Right forelimb (tissue), 1 donor: ENCODE results near the gene TSNAXIP1.
"Not testable (repeated sequence)": the region's sequence is repeated elsewhere in the genome, so short reads cannot be mapped to it uniquely, and the experiment has no call there.

Experiments used
- DNase-seq: peaks from one replicate; pipeline ENCODE4 v3.0.0-alpha.2; 2018

TSNAXIP1 gene

DNA sequence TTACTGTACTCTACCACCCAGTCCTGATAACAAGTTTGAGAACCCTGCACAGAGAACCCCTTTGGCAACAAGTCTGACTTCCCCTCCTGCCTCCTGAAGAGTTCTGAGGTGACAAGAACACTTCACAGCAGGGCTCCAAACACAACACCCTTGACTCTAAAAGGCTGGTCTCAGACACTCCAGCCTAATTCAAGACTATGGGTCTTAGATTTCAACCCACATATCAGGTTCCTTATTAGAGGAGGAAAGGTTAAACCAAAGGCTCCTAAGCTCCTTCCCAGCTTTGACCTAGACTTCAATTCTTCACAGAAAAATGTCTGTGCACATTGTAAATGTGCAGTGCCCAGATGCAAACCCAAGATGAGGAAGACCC is 23.4 kb upstream of the TSNAXIP1 start:
- no peak for DNase-seq

DNA sequence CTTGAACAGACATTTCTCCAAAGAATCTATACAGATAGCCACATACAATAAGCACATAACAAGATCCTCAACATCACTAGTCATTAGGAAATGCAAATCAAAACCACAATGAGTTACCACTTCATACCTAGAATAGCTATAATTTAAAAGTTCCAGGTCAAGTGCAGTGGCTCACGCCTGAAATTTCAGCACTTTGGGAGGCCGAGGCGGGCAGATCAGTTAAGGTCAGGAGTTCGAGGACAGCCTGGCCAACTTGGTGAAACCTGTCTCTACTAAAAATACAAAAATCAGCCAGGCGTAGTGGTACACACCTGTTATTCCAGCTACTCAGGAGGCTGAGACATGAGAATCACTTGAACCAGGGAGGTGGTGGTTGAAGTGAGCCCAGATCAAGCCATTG is 20.2 kb upstream of the TSNAXIP1 start:
- DNase-seq: no peak

DNA sequence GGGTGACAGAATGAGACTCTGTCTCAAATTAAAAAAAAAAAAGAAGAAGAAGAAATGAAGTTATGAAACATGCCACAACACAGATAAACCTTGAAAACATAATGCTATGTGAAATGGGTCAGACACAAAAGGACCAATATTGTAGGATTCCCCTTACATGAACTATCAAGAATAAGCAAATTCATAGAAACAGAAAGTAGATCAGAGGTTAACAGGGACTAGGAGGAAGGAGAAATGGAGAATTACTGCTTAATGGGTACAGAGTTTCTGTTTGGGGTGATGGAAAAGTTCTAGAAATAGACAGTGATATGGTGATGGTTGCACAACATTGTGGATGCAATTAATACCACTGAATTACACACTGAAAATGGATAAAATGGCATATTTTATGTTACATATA is 16.6 kb upstream of the TSNAXIP1 start:
- DNase-seq: no peak

DNA sequence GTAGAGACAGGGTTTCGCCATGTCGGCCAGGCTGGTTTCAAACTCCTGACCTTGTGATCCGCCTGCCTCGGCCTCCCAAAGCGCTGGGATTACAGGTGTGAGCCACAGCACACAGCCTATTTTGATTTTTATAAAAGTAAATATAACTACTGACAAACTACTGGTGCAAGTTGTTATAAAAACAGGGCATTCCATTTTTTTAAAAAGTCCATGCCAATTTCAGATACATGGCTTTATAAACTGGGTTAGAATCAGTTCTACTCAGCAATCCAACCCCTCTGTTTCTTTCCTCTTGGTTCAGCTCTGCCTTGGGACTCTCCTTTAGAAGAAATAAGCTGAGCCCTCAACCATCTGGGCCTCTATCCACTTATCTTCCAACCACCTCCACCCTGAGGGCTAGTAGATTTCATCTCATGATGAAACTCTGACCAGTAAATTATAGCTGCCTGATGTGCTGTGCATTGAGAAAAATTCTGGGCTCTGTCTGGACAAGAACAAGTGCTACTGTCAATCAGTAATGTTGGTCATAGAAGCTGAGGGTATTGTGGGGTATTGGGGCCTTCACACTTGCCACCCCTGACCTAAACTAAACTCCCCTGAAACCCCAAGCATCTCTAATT is 10.5 kb upstream of the TSNAXIP1 start:
- DNase-seq: no peak

DNA sequence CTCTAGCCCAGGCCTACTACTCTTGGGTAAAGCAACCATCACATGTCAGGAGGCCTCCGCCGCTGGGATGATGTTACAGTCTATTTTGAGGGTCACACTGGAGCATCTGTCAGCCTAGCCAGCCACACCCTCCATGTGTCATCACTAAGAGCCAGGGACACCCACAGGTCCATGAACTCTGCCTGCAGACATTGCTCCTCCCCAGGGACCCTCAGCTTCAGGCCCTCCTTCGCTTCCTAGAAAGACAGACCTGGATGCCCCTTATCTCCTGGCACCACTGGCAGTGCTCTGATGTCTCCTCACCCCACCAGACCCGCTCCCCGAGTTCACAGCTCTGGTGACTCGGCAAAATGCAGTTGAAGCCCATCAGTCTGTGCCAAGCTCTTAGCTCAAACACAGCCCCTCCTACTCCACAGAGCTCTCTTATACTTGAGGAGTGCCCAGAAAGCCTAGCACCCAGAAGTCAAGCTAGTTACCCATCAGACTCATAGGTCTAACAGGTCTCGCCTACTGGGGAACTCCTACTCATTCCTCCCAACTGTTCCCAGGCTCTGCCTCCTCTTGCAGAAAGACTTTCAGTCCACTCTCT is 6.3 kb upstream of the TSNAXIP1 start:
- no peak for DNase-seq

DNA sequence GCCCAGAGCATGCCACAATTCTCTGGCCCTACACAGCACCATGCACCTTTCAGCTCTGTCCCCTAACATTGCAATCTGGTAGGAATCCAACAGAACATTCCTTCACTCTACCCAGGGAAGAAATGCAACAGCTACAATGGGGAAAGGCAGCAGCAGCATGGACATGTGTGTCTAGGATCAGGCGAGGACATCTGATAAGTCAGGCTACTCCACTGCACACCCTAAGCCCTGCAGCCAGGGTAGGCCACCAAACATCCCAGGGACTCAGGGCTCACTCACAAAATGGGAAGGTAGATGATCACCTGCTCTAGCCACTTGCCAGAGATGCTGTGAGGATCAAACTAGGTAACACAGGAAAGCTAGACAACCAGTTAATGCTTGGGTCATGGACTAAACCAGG is 5.4 kb upstream of the TSNAXIP1 start:
- DNase-seq: no peak

DNA sequence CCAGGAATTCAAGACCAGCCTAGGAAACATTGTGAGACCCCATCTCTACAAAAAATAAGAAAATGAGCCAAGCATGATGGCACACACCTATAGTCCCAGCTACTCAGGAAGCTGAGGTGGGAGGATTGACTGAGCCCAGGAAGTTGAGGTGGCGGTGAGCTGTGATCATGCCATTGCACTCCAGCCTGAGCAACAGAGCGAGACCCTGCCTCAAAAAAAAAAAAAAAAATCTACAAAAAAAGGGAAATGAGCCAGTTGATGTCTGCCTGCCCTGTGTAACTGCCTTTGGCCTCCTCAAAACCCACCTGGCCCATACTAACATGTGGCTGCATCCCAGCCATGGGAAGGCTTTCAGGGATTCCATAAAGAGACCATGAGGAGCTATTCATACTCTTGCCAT is 4.8 kb upstream of the TSNAXIP1 start:
- no peak for DNase-seq

DNA sequence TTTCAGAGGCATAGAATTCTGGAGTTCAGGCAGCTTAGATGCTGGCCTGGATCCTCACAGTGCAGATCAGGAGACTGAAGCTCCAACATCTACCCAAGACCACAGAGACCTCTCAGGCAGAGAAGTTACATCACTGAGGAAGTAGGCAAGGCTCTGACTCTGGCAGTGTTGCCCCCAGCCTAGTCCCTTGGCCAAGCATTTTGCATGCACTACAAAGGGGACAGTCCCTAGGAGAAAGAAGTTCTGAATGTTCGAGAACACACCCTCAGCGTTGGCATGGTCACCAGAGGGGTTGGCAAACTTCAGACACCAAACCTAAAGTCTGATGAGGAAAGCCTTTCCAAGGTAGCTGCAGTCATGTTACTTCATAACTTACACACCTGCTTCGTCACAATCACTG is 2.8 kb upstream of the TSNAXIP1 start:
- DNase-seq: no peak

DNA sequence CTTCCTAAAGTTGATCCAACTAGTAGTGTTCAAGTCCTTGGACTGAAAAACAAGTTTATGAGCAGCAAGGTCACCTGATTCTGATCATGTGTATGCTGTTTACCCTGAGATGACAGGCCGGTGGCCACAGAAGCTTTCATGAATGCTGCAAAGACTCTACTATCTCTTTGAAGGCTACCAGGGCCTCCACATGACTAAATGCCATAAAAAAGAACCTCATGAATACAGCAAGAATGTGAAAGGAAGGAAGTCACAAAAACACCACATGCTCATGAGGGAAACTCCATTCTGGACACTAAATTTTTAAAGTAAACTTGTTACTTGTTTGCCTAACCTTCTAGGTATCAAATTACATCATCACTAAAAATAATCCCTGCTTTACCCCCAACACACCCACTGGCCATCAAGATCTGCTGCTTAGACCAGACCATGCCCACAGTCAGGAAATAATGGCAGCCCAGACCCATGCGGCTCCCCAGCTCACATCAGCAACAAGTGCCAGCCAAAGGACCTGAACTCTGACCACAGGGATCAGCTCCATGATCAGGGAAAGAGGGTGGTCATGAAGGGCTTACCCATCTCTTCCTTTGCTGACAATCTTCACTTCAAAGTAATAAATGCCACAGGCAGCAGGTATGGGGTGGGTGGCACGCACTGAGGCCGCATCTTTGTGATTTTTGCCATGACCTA is 1.7 kb upstream of the TSNAXIP1 start:
- DNase-seq: no peak

DNA sequence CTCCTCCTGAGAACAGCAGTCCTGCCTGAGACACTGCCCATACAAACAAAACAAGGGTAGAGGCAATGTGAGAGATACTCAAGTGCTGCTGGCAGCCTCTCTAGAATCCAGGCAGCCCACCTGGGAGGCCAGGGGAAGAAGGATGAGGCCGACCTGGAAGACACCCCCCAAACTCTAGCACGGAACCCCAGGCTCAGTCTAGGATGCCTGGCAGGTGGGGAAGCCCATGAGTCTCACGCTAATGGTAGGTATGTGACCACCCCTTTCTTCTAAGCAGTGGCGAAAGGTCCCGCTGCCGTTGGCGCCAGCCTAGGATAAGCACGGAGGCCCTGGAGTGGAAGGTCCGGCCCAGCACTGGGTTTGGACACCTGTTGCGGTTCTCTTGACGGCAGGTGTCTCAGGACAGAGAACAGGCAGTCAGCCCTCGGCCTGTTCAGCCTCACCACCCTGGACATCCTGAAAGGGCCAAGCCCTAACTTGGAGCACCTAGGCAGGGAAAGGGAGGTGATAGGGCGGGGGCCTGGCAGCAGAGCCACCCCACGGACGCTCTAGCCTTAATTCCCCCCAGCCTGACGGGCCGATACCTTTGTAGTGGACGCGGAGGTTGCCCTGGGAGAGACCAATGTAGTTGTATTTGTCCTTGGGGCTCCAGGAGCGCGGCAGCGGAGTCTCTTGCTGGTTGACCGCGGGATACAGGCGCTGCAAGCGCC is 816 bp upstream of the TSNAXIP1 start:
- DNase-seq: no peak

DNA sequence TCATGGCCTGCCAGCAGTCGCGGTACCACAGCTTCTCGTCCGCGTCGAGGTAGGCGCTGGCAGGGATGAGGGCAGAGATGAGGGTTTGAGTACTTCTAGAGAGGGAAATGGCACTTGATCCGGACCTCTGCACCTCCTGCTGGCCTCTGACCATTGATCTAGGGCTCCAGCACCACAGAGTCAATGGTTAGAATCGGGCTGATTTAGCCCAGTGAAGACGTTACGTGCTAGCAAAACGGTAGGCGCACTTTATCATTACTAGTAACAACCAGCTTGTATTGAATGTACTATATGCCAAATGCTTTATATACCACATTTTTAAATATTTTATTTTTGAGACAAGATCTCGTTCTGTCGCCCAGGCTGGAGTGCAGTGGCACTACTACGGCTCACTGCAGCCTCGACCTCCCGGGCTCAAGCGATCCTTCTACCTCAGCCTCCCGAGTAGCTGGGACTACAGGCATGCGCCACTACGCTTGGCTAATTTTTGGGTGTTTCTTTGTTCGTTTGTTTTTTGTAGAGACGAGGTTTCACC is 526 bp downstream of the TSNAXIP1 start:
- DNase-seq: no peak

DNA sequence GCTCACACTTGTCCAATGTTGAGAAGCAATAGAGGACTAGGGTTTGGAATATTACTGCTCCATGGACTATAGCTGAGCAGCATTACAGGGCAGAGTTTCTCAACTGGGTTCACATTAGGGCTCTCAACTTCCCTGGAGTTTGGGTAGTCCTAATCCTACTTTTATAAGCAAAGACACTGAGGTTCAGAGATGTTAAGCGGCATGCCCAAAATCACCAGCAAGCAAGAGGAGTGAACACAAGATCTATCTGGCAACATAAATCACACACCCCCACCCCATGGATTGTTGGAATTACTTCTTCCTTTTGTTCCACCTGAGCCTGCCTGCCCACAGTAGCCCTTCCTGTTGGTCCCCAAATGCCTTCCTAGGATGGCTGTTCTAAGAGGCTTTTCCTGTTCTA is 5.2 kb downstream of the TSNAXIP1 start:
- DNase-seq: no peak

DNA sequence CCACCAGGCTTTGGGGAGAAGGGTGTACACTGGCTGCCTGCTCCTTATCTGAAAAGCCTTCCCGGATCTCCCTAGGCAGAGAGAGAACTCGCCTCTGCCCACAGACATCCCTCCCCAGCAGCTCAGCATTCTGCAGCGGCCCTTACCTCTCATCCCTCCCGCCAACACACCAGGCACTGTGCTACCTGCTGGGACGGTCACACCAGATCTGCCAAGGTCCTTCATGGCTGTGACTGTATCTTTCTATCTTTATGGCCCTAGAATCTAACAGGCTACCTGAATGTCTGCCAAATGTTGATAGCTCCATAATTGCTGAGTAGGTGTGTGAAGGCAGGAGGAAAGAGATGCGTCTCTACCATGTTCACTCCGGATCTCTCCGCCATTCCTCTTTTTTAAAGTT is 7.9 kb downstream of the TSNAXIP1 start:
- DNase-seq: no peak

DNA sequence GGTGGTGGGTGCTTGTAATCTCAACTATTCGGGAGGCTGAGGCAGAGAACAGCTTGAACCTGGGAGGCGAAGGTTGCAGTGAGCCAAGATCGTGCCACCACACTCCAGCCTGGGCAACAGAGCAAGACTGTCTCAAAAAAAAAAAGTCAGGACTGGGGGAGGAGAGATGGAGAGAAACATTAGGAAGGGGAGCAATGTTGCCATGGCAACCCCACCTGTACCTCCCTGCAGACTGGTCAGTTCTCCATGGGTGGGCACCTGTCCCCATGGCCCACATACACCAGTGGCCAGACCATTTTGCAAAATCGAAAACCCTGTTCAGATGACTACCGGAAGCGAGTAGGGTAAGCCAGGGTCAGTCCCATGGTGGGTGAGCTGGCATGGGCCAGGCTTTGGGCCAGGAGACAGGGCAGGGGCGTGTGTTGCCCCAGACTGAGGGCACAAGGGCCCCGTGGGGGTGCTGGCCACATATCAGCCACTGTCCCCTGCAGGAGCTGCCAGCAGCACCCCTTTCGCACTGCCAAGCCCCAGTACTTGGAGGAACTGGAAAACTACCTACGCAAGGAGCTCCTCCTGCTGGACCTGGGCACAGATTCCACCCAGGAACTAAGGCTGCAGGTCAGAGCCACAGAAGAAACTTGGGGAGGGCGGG is 14.0 kb downstream of the TSNAXIP1 start:
- DNase-seq: no peak

DNA sequence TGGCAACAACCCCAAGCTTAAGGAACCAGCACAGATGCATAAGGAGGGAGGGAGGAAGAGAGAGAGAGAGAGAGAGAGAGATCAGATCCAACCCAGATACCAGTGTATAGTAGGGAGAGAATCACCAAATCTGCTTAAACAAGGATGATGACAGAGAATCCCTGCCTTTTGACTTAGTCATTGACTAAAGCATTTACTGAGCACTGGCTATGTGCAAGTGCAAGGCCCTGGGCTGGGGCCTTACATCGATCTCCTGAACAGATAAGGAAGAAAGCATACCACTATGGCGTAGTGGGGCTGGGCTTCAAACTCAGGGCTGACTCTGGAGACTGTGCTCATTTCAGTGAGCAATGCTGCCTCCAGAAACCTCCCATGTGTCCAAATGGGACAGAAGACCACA is 15.8 kb downstream of the TSNAXIP1 start:
- DNase-seq: no peak

DNA sequence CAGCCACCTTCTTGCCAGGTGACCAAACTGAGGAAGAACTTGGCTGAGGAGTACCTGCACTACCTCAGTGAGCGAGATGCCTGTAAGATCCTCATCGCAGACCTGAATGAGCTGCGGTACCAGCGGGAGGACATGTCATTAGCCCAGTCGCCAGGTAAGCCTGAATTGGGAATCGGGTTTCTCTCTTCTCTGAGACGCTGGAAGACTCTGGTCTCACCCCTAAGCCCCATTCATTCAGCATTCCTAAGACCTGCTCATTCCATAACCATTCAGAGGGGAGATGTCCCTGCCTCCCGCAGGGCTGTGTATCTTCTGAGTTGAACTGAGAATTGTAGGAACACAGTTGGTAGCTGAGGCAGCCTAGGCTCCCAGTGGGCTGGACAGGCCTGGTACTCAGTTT is 18.4 kb downstream of the TSNAXIP1 start:
- DNase-seq: no peak

DNA sequence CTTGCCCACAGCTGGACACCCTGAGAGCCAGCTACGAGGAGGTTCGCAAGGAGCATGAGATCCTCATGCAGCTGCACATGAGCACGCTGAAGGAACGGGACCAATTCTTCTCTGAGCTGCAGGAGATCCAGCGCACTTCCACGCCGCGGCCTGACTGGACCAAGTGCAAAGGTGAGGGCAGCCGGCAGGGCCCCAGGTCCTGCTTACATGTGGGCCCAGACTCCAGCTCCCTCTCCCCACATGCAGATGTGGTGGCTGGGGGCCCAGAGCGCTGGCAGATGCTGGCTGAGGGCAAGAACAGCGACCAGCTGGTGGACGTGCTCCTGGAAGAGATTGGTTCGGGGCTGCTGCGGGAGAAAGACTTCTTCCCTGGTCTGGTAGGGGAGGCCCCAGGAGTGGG is 19.2 kb downstream of the TSNAXIP1 start:
- DNase-seq: no peak

DNA sequence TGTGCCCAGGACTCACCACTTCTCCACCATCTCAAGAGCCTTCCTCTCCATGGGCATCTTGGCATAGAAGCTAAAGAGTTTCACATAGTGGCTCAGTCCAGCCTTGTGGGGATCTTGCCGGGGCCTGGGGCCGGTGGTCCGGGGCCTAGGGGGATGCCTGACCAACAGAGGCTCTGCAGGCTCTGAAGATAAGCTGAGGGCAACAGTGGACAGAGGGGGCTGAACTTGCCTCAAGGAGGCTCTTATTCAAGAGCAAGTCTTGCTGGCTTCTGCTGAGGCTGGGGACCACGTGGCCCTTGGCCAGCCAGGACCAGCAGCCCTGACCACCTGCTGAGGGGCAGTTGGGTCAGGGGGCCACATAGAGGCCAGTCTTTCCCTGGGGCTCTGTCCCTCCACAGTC is 22.0 kb downstream of the TSNAXIP1 start:
- no peak for DNase-seq

DNA sequence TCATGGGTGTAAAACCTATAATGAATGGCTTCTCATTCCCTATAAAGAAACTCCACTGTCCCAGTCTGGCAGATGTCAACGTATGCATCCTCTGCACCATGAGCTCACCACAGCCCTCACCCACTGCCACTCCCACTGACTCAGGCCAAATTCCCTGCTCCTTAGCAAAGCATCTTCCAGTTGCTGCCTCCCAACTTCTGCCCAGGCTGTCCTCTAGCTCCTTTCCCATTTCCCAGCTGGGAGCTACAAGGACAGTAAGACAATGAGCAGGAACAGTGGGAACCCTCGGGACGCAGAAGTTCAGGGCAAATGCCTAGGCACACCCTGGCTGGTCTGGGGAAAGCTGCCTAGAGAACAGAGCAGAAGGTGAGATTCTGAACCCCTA is 26.3 kb downstream of the TSNAXIP1 start:
- no peak for DNase-seq

DNA sequence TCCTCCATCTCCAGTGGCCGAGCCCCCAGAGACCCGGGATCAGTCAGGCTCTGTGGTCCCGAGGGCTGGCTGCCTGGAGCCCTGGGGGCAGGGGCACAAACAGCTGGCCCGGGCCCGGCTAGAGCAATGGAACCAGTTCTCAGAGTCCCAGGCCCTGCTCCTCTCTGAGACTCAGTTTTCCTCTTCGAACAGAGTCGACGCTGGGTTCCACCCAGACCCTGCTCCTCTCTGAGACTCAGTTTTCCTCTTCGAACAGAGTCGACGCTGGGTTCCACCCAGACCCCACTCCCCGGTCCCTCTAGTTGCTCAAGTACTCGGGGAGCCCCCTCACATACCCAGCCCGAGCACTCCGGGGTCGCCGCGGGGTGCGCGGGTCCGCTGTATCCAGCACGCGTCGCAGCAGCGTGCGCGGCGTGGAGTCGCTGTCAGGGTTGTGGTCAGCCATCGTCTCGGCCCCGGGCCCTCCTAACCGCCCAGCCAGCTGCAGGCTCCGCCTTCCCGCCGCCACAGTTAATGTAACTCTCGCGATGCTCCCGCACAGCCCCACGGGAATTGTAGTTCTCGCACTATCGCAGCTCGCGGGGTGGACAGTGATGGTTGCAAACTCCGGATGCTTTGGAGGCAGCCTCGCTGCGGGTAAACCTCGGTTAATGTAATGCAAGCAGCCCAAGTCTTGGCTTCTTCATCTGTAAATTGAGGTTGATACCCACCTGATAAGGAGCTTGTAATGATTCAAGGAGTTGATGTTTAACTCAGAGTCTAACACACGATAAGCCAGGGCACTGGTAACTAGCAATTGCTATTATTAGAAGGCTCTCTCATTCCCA is 26.9 kb downstream of the TSNAXIP1 start:
- peak; percentile 98 for DNase-seq

DNA sequence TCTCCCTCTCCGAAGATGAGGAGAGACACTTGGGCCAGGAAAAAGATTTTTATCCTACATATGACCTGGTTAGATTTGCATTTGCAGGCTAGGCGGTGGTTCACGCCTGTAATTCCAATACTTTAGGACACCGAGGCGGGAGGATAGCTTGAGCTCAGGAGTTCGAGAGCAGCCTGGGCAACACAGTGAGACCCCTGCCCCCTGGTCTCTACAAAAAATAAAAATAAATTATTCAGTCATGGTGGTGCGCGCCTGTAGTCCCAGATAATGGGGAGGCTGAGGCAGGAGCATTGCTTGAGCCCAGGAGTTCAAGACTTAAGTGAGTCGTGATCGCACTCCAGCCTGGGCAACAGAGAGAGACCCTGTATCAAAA is 27.5 kb downstream of the TSNAXIP1 start:
- DNase-seq: no peak

DNA sequence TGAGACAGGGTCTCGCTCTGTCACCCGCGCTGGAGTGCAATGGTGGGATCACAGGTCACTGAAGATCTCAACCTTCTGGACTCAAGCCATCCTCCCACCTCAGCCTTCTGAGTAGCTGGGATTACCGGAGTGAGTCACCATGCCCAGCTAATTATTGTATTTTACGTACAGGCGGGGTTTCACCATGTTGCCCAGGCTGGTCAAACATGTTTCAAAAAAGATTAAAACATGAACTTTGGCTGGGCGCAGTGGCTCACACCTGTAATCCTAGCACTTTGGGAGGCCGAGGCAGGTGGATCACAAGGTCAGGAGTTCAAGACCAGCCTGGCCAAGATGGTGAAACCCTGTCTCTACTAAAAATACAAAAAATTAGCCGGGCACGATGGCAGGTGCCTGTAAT is 30.5 kb downstream of the TSNAXIP1 start:
- not testable (repeated sequence) for DNase-seq
